Measurements from ENCODE around the gene AIP.

DNA sequence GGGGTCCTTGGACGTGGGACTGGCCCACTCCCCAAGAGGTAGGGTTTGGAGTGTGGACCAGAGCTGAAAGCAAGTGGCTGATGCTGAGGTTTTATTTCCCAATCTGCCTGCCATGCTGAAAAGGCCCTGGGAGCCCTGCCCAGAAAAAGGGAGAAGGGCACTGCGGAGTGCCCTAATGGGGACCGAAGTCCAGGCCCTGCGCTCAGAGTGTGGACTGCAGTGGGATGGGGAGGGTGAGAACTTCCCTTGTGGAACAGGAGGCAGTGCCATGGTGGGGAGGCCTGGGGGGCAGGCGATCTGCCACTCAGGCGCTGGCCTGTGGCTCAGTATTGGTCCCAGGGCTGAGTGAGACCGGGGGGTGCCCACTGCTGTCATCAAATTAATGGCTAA is 34.6 kb upstream of the AIP start:
- TF ChIP-seq, protein P1, sequence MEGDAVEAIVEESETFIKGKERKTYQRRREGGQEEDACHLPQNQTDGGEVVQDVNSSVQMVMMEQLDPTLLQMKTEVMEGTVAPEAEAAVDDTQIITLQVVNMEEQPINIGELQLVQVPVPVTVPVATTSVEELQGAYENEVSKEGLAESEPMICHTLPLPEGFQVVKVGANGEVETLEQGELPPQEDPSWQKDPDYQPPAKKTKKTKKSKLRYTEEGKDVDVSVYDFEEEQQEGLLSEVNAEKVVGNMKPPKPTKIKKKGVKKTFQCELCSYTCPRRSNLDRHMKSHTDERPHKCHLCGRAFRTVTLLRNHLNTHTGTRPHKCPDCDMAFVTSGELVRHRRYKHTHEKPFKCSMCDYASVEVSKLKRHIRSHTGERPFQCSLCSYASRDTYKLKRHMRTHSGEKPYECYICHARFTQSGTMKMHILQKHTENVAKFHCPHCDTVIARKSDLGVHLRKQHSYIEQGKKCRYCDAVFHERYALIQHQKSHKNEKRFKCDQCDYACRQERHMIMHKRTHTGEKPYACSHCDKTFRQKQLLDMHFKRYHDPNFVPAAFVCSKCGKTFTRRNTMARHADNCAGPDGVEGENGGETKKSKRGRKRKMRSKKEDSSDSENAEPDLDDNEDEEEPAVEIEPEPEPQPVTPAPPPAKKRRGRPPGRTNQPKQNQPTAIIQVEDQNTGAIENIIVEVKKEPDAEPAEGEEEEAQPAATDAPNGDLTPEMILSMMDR (IDR thresholded peaks at IDR 0.05; ENCODE audit: control extremely low read depth in 1 of 3, insufficient read depth in 1 of 3, low read depth in 1 of 3, low read length in 3 of 3) = no peak
- TF ChIP-seq JUN (IDR thresholded peaks at IDR 0.05; ENCODE audit: low read depth, low read length) (no peak), RXRA (IDR thresholded peaks at IDR 0.05; ENCODE audit: insufficient read depth, low read depth, low read length) (no peak), CHD2 (IDR thresholded peaks at IDR 0.05; ENCODE audit: low read length) (no peak), POLR2A (IDR thresholded peaks at IDR 0.05; ENCODE audit: control extremely low read depth in 1 of 2, low read depth in 2 of 2, low read length in 2 of 2) (no peak), TAF1 (IDR thresholded peaks at IDR 0.05; ENCODE audit: low read depth, low read length) (no peak), BCL11A (IDR thresholded peaks at IDR 0.05; ENCODE audit: low read depth in 2 of 2, low read length in 2 of 2) (no peak), SIN3A (conservative IDR thresholded peaks at IDR 0.05 in 1 of 2, IDR thresholded peaks at IDR 0.05 in 1 of 2; ENCODE audit: low read depth in 1 of 2, low read length in 2 of 2) (no peak), SP2 (IDR thresholded peaks at IDR 0.05; ENCODE audit: low read length) (no peak), RFX5 (IDR thresholded peaks at IDR 0.05; ENCODE audit: borderline replicate concordance, low read depth, low read length) (no peak), POLR2AphosphoS5 (IDR thresholded peaks at IDR 0.05; ENCODE audit: low read depth, low read length) (no peak)
- TF ChIP-seq, protein P2, sequence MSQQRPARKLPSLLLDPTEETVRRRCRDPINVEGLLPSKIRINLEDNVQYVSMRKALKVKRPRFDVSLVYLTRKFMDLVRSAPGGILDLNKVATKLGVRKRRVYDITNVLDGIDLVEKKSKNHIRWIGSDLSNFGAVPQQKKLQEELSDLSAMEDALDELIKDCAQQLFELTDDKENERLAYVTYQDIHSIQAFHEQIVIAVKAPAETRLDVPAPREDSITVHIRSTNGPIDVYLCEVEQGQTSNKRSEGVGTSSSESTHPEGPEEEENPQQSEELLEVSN (IDR thresholded peaks at IDR 0.05) = no peak

Data from H1 (cell line).